A549 (cell line): ENCODE data around the gene IP6K3. TPM values are rescaled to one million over a fixed set of nuclear protein-coding genes. Genes with fewer than 3 reads are reported as not detected.

ENCODE experiments used
- ATAC-seq, 2 experiments: fragments of 200-7000 bp in 1 of 2; fragments of >200 bp in 1 of 2; cut with Nextera tagmentation in 1 of 2; cut with Tn5 transposase in 1 of 2; 3 replicates each; pipeline versions ENCODE4 v1.8.0 to v1.9.1; 2018 to 2020; ENCODE audit warnings: mild to moderate bottlenecking in 1 of 2, moderate library complexity in 1 of 2
- CTCF ChIA-PET: fragments of 300-600 bp; sonication (Branson Sonifier 250); formaldehyde crosslinking; extraction: SDS; loops from one replicate; lab custom pipeline; 2021; ENCODE audit warnings: antibody characterized with exemption, inconsistent platforms; lab: Yijun Ruan, JAX
- POLR2A ChIA-PET: fragments of 350-600 bp; formaldehyde crosslinking; extraction: SDS; loops from one replicate; lab custom pipeline; 2021; ENCODE audit warnings: antibody characterized with exemption, inconsistent platforms; lab: Yijun Ruan, JAX
- DNase-seq, 2 experiments: peaks; one replicate each; pipeline versions ENCODE4 v3.0.0 to v3.0.0-alpha.2; 2011 to 2016; ENCODE audit warnings: low read depth in 1 of 2, low spot score in 1 of 2
- FAIRE-seq: peaks from 2 replicates; lab custom pipeline; 2011; peaks lifted over from hg19 to GRCh38; lab: Jason Lieb, UNC
- H3K27ac ChIP-seq, 2 experiments: fragments of >200 bp; sonication (Bioruptor Twin); formaldehyde crosslinking; 3 replicates each; pipeline ENCODE4 v1.5.1; 2016 to 2017
- H3K4me1 ChIP-seq: fragments of >200 bp; sonication (Bioruptor Twin); formaldehyde crosslinking; 3 replicates; pipeline ENCODE4 v1.6.1; 2016
- H3K4me2 ChIP-seq: fragments of >200 bp; sonication (Bioruptor Twin); formaldehyde crosslinking; 3 replicates; pipeline ENCODE4 v1.6.1; 2016
- H3K4me3 ChIP-seq: fragments of >200 bp; sonication (Bioruptor Twin); formaldehyde crosslinking; 3 replicates; pipeline ENCODE4 v1.5.1; 2016
- H3K9me3 ChIP-seq: fragments of >200 bp; sonication (Bioruptor Twin); formaldehyde crosslinking; 3 replicates; pipeline ENCODE4 v1.6.1; 2016
- CBX8 ChIP-seq: fragments of 200-600 bp; sonication (generic); IDR thresholded peaks from 2 replicates; pipeline ENCODE4 v1.6.1; 2016
- CEBPB ChIP-seq, 2 experiments: fragments of >200 bp in 1 of 2; sonication (Bioruptor Twin) in 1 of 2; formaldehyde crosslinking in 1 of 2; IDR thresholded peaks; 2 replicates each; pipeline ENCODE4 v1.6.1; 2012 to 2016
- CHD2 ChIP-seq: fragments of 150-350 bp; IDR thresholded peaks from 2 replicates; pipeline ENCODE4 v1.6.1; 2014; ENCODE audit warnings: low read length; ENCODE audit not compliant: partially characterized antibody
- E2F6 ChIP-seq: IDR thresholded peaks from 2 replicates; pipeline ENCODE4 v1.6.1; 2012; ENCODE audit warnings: low read depth, borderline replicate concordance
- EP300 ChIP-seq, 2 experiments: fragments of >200 bp; sonication (Bioruptor Twin); formaldehyde crosslinking; IDR thresholded peaks; 2 replicates in 1 of 2; 3 replicates in 1 of 2; pipeline ENCODE4 v1.6.1; 2016 to 2017
- ESRRA ChIP-seq: fragments of 150-350 bp; IDR thresholded peaks from 2 replicates; pipeline ENCODE4 v1.6.1; 2014; ENCODE audit warnings: mild to moderate bottlenecking, low read length, borderline replicate concordance
- FOSB ChIP-seq: fragments of 250-450 bp; sonication (Bioruptor Pico); IDR thresholded peaks from 2 replicates; pipeline ENCODE4 v1.5.0; 2020; ENCODE audit warnings: mild to moderate bottlenecking, moderate library complexity
- HEYL ChIP-seq: fragments of 250-450 bp; sonication (Bioruptor Pico); IDR thresholded peaks from 2 replicates; pipeline ENCODE4 v1.8.0; 2021; ENCODE audit warnings: mild to moderate bottlenecking, moderate library complexity
- HOXA7 ChIP-seq: fragments of 250-450 bp; sonication (Bioruptor Pico); IDR thresholded peaks from 2 replicates; pipeline ENCODE4 v1.5.0; 2020; ENCODE audit warnings: mild to moderate bottlenecking, moderate library complexity
- HOXB5 ChIP-seq: fragments of 250-450 bp; sonication (Bioruptor Pico); IDR thresholded peaks from 2 replicates; pipeline ENCODE4 v1.5.0; 2020; ENCODE audit warnings: mild to moderate bottlenecking, moderate library complexity
- MAZ ChIP-seq: fragments of 150-350 bp; IDR thresholded peaks from 2 replicates; pipeline ENCODE4 v1.6.1; 2014; ENCODE audit warnings: antibody characterized with exemption, low read depth, low read length, borderline replicate concordance
- NFE2L2 ChIP-seq: fragments of 150-350 bp; conservative IDR thresholded peaks from 2 replicates; pipeline ENCODE4 v1.6.1; 2014; ENCODE audit warnings: low read length
- PHF8 ChIP-seq: fragments of 200-600 bp; sonication (generic); IDR thresholded peaks from 2 replicates; pipeline ENCODE4 v1.6.1; 2016; ENCODE audit warnings: low read depth, mild to moderate bottlenecking, antibody characterized with exemption, moderate library complexity, borderline replicate concordance
- POLR2A ChIP-seq: IDR thresholded peaks from 2 replicates; pipeline ENCODE4 v1.6.1; 2012; ENCODE audit warnings: mild to moderate bottlenecking, low read length
- RARB ChIP-seq: fragments of 250-450 bp; sonication (Bioruptor Pico); IDR thresholded peaks from 2 replicates; pipeline ENCODE4 v1.8.0; 2021; ENCODE audit warnings: mild to moderate bottlenecking, moderate library complexity
- SREBF2 ChIP-seq: fragments of 450-650 bp; IDR thresholded peaks from 2 replicates; pipeline ENCODE4 v1.6.1; 2014; ENCODE audit warnings: mild to moderate bottlenecking, moderate library complexity
- ZC3H11A ChIP-seq: fragments of 450-650 bp; IDR thresholded peaks from 2 replicates; pipeline ENCODE4 v1.6.1; 2014; ENCODE audit warnings: antibody characterized with exemption, mild to moderate bottlenecking
- ZNF302 ChIP-seq: fragments of 250-450 bp; sonication (Bioruptor Pico); IDR thresholded peaks from 2 replicates; pipeline ENCODE4 v1.9.0; 2021; ENCODE audit warnings: inconsistent platforms, mild to moderate bottlenecking, moderate library complexity
- ZSCAN20 ChIP-seq: fragments of 250-450 bp; sonication (Bioruptor Pico); IDR thresholded peaks from 2 replicates; pipeline ENCODE4 v1.8.0; 2022; ENCODE audit warnings: mild to moderate bottlenecking, moderate library complexity
- WGBS: methylation state at CpG from one replicate; pipeline ENCODE4 v1.1.6; 2017; ENCODE audit errors: missing lambda C conversion rate; 5-methylcytosine and 5-hydroxymethylcytosine counted together
- polyA plus RNA-seq, 4 experiments: library from polyadenylated mRNA; depleted of rRNA in 3 of 4; stranded (reverse); fragments of >200 nt; fragmentation: RNase III in 1 of 4; extraction: RNeasy Plus Mini Kit Qiagen cat#74134 plus additional on column Dnase treatment in 1 of 4; gene quantifications; 2 replicates in 3 of 4; 3 replicates in 1 of 4; pipeline ENCODE4 v1.2.3, GENCODE V29; 2011 to 2017
- TF ChIP-seq, protein P1 (sequence below): fragments of 150-350 bp; IDR thresholded peaks from 2 replicates; pipeline ENCODE4 v1.6.1; 2014; ENCODE audit warnings: low read depth, mild to moderate bottlenecking, low read length
- TF ChIP-seq, protein P2 (sequence below): IDR thresholded peaks from 2 replicates; pipeline ENCODE4 v1.6.1; 2012
- TF ChIP-seq, protein P3 (sequence below): fragments of >200 bp; sonication (Bioruptor Twin); formaldehyde crosslinking; IDR thresholded peaks from 3 replicates; pipeline ENCODE4 v1.6.1; 2016
- TF ChIP-seq, protein P4 (sequence below): fragments of 450-650 bp; IDR thresholded peaks from 2 replicates; pipeline ENCODE4 v1.6.1; 2014; ENCODE audit warnings: antibody characterized with exemption

IP6K3 gene
- polyA plus RNA-seq, 2 of the 4 experiments (the other 2 are of a cell fraction): 0.03 to 0.12 TPM

- DNase-seq: no peak
- TF ChIP-seq, protein P1, sequence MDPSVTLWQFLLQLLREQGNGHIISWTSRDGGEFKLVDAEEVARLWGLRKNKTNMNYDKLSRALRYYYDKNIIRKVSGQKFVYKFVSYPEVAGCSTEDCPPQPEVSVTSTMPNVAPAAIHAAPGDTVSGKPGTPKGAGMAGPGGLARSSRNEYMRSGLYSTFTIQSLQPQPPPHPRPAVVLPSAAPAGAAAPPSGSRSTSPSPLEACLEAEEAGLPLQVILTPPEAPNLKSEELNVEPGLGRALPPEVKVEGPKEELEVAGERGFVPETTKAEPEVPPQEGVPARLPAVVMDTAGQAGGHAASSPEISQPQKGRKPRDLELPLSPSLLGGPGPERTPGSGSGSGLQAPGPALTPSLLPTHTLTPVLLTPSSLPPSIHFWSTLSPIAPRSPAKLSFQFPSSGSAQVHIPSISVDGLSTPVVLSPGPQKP: no peak
- TF ChIP-seq ZSCAN20: no peak
- no peak for TF ChIP-seq CBX8
- no peak for TF ChIP-seq ZNF302 (CRISPR knock-in tag)
- TF ChIP-seq MAZ: no peak
- TF ChIP-seq RARB (CRISPR knock-in tag): no peak
- no peak for TF ChIP-seq CEBPB (IDR thresholded peaks at IDR 0.05)
- no peak for TF ChIP-seq ZC3H11A
- TF ChIP-seq, protein P2, sequence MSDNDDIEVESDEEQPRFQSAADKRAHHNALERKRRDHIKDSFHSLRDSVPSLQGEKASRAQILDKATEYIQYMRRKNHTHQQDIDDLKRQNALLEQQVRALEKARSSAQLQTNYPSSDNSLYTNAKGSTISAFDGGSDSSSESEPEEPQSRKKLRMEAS: no peak
- Histone ChIP-seq H3K4me3 (no peak overlapping the region), H3K27ac (peak overlapping the region in 1 of 2 experiments; percentile 46; a peak in 3 of 6 replicates), H3K4me2 (no peak overlapping the region), H3K4me1 (no peaks in the 10 kb centered on the region), H3K9me3 (no peaks in the 10 kb centered on the region)
- ChIA-PET POLR2A (no interaction called here), CTCF (interaction anchor here (1.0 to 2.1 kb wide), 3 partner anchors 12 to 29 kb away, joined by 3 to 10 read pairs (median 6); partner anchors contain the start of gene UQCC2)
- FAIRE-seq: no peak
- 94% methylated on average over 3 of the region's 6 CpGs for WGBS
- ATAC-seq: no peak
These were observed 14.3 kb downstream of the IP6K3 start for GRCh38 chr6:33732385-33732784.

GRCh38 chr6:33731751-33732282 is 14.9 kb downstream of the IP6K3 start:
- Histone ChIP-seq H3K4me3 (no peak overlapping the region), H3K4me2 (no peak overlapping the region), H3K27ac (no peak overlapping the region; a peak in 1 of 6 replicates), H3K9me3 (no peaks in the 10 kb centered on the region), H3K4me1 (no peaks in the 10 kb centered on the region)
- FAIRE-seq: no peak
- DNase-seq: no peak
- WGBS: 74% methylated on average over 6 of the region's 9 CpGs
- ATAC-seq: no peak
- TF ChIP-seq, protein P3, sequence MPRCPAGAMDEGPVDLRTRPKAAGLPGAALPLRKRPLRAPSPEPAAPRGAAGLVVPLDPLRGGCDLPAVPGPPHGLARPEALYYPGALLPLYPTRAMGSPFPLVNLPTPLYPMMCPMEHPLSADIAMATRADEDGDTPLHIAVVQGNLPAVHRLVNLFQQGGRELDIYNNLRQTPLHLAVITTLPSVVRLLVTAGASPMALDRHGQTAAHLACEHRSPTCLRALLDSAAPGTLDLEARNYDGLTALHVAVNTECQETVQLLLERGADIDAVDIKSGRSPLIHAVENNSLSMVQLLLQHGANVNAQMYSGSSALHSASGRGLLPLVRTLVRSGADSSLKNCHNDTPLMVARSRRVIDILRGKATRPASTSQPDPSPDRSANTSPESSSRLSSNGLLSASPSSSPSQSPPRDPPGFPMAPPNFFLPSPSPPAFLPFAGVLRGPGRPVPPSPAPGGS: no peak
- TF ChIP-seq ZNF302 (CRISPR knock-in tag): no peak
- TF ChIP-seq HOXA7 (CRISPR knock-in tag): no peak
- TF ChIP-seq E2F6: no peak
- no peak for TF ChIP-seq POLR2A
- no peak for TF ChIP-seq FOSB (CRISPR knock-in tag)
- no peak for TF ChIP-seq SREBF2
- TF ChIP-seq PHF8: no peak
- TF ChIP-seq ESRRA: no peak
- no peak for TF ChIP-seq CEBPB (IDR thresholded peaks at IDR 0.05)
- no peak for TF ChIP-seq HOXB5
- TF ChIP-seq EP300 (IDR thresholded peaks at IDR 0.05): no peak
- TF ChIP-seq NFE2L2: no peak
- no peak for TF ChIP-seq RARB (CRISPR knock-in tag)
- no peak for TF ChIP-seq ZC3H11A
- TF ChIP-seq HEYL: no peak
- TF ChIP-seq, protein P4, sequence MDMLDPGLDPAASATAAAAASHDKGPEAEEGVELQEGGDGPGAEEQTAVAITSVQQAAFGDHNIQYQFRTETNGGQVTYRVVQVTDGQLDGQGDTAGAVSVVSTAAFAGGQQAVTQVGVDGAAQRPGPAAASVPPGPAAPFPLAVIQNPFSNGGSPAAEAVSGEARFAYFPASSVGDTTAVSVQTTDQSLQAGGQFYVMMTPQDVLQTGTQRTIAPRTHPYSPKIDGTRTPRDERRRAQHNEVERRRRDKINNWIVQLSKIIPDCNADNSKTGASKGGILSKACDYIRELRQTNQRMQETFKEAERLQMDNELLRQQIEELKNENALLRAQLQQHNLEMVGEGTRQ: no peak
- no peak for TF ChIP-seq CHD2
- no peak for TF ChIP-seq MAZ
- CTCF ChIA-PET: interaction anchor here (0.6 to 2.1 kb wide), 3 partner anchors 12 to 684 kb away, joined by 3 to 10 read pairs (median 6); partner anchors contain the start of gene UQCC2
- POLR2A ChIA-PET: no interaction called here
